ENCODE measurements around the gene HSPA4. TPM values are rescaled to one million over a fixed set of nuclear protein-coding genes. Genes with fewer than 3 reads are reported as not detected.

The HSPA4 gene
- total and polyA plus RNA-seq, 2 donors (not counting 3 experiments of a cell fraction or from before 2014, with no cell fraction given) = 11.2 to 161 TPM

- no peaks in the 10 kb centered on the region for H3K9me1 ChIP-seq (replicated peaks; ENCODE audit: control insufficient read depth, extremely low read depth, insufficient read depth, low read length)
- no TSS peak for BruUV-seq (replicated peaks)
- DNase-seq (ENCODE audit: low read depth, low spot score) = no peak
- no peak overlapping the region for H2AFZ ChIP-seq (ENCODE audit: low read depth, low read length)
- H3K79me2 ChIP-seq (ENCODE audit: control insufficient read depth, insufficient read depth, low read length) = no peaks in the 10 kb centered on the region
- CTCF ChIA-PET = interaction anchor here (2.0 kb wide), 1 partner anchor 128 kb away, joined by 11 read pairs; no protein-coding TSS in a partner anchor
- FAIRE-seq = no peak
- no peaks in the 10 kb centered on the region for H3K4me1 ChIP-seq (ENCODE audit: control insufficient read depth, extremely low read depth, insufficient read depth, low read length)
- H3K27ac ChIP-seq (ENCODE audit: insufficient read depth, low read depth, low read length) = no peak overlapping the region
- intact Hi-C loops (cut with micrococcal nuclease) = no loop called here
- H3K4me3 ChIP-seq (replicated peaks in 1 of 3; ENCODE audit: insufficient read depth in 1 of 3, low read depth in 1 of 3, low read length in 3 of 3) = no peak overlapping the region
- no peak overlapping the region for H3K4me2 ChIP-seq (ENCODE audit: insufficient read depth, low read length)
- no peaks in the 10 kb centered on the region for H3K36me3 ChIP-seq (ENCODE audit: control insufficient read depth in 2 of 2, extremely low read depth in 1 of 2, insufficient read depth in 2 of 2, low read length in 2 of 2)
- no peak for TF ChIP-seq MYC (IDR thresholded peaks at IDR 0.05; ENCODE audit: low read depth, low read length)
- TF ChIP-seq FOS (IDR thresholded peaks at IDR 0.05; ENCODE audit: borderline replicate concordance, insufficient read depth, low read length) = no peak
- no peak for TF ChIP-seq POLR2AphosphoS5 (IDR thresholded peaks at IDR 0.05; ENCODE audit: insufficient read depth, low read depth, low read length)
- TF ChIP-seq, protein P1, sequence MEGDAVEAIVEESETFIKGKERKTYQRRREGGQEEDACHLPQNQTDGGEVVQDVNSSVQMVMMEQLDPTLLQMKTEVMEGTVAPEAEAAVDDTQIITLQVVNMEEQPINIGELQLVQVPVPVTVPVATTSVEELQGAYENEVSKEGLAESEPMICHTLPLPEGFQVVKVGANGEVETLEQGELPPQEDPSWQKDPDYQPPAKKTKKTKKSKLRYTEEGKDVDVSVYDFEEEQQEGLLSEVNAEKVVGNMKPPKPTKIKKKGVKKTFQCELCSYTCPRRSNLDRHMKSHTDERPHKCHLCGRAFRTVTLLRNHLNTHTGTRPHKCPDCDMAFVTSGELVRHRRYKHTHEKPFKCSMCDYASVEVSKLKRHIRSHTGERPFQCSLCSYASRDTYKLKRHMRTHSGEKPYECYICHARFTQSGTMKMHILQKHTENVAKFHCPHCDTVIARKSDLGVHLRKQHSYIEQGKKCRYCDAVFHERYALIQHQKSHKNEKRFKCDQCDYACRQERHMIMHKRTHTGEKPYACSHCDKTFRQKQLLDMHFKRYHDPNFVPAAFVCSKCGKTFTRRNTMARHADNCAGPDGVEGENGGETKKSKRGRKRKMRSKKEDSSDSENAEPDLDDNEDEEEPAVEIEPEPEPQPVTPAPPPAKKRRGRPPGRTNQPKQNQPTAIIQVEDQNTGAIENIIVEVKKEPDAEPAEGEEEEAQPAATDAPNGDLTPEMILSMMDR (IDR thresholded peaks at IDR 0.05; ENCODE audit: extremely low read depth in 1 of 2, insufficient read depth in 1 of 2, low read depth in 1 of 2, low read length in 2 of 2) = no peak
- TF ChIP-seq JUN (IDR thresholded peaks at IDR 0.05; ENCODE audit: borderline replicate concordance, insufficient read depth, insufficient read length, low read depth) = no peak
- no peaks in the 10 kb centered on the region for H3K9me3 ChIP-seq (replicated peaks; ENCODE audit: control insufficient read depth, insufficient read depth, low read length)
- no peaks in the 10 kb centered on the region for H4K20me1 ChIP-seq (replicated peaks; ENCODE audit: control insufficient read depth, extremely low read depth, insufficient read depth, low read length)
- POLR2A ChIA-PET = no interaction called here
- no peak overlapping the region for H3K9ac ChIP-seq (replicated peaks; ENCODE audit: extremely low read depth, insufficient read depth, low read length)
- no peaks in the 10 kb centered on the region for H3K27me3 ChIP-seq (ENCODE audit: control insufficient read depth in 2 of 2, insufficient read depth in 2 of 2, low read length in 2 of 2)
- dilution Hi-C loops (cut with MboI; ENCODE audit: extremely low pct_ligation_motif_present, low sequenced_read_pairs) = no loop called here
These were observed 68.4 kb downstream of the HSPA4 start for GRCh38 chr5:133120156-133120750.

- dilution Hi-C loops (cut with MboI; ENCODE audit: extremely low pct_ligation_motif_present, low sequenced_read_pairs) (no loop called here), intact Hi-C loops (cut with micrococcal nuclease) (no loop called here)
- Histone ChIP-seq H4K20me1 (replicated peaks; ENCODE audit: control insufficient read depth, extremely low read depth, insufficient read depth, low read length) (no peaks in the 10 kb centered on the region), H2AFZ (ENCODE audit: low read depth, low read length) (no peak overlapping the region), H3K9ac (replicated peaks; ENCODE audit: extremely low read depth, insufficient read depth, low read length) (no peak overlapping the region), H3K36me3 (ENCODE audit: control insufficient read depth in 2 of 2, extremely low read depth in 1 of 2, insufficient read depth in 2 of 2, low read length in 2 of 2) (no peaks in the 10 kb centered on the region), H3K27me3 (ENCODE audit: control insufficient read depth in 2 of 2, insufficient read depth in 2 of 2, low read length in 2 of 2) (peaks cover 0 to 2% of the 10 kb centered on the region in 2 experiments), H3K4me3 (replicated peaks in 1 of 3; ENCODE audit: insufficient read depth in 1 of 3, low read depth in 1 of 3, low read length in 3 of 3) (no peak overlapping the region), H3K79me2 (ENCODE audit: control insufficient read depth, insufficient read depth, low read length) (no peaks in the 10 kb centered on the region), H3K9me3 (replicated peaks; ENCODE audit: control insufficient read depth, insufficient read depth, low read length) (no peaks in the 10 kb centered on the region), H3K9me1 (replicated peaks; ENCODE audit: control insufficient read depth, extremely low read depth, insufficient read depth, low read length) (no peaks in the 10 kb centered on the region), H3K4me1 (ENCODE audit: control insufficient read depth, extremely low read depth, insufficient read depth, low read length) (no peaks in the 10 kb centered on the region), H3K27ac (ENCODE audit: insufficient read depth, low read depth, low read length) (no peak overlapping the region), H3K4me2 (ENCODE audit: insufficient read depth, low read length) (no peak overlapping the region)
- POLR2A ChIA-PET = no interaction called here
- DNase-seq (ENCODE audit: low read depth, low spot score) = no peak
- FAIRE-seq = no peak
- no peak for TF ChIP-seq POLR2A (IDR thresholded peaks at IDR 0.05; ENCODE audit: low read depth, low read length)
- BruUV-seq (replicated peaks) = no TSS peak
- CTCF ChIA-PET = interaction anchor here (2.0 kb wide), 1 partner anchor 127 kb away, joined by 11 read pairs; no protein-coding TSS in a partner anchor
These were observed 69.3 kb downstream of the HSPA4 start for GRCh38 chr5:133121080-133121479.
